Fibroblast of skin of scalp (primary cell): ENCODE measurements around the gene AKR1C1. TPM values are rescaled to one million over a fixed set of nuclear protein-coding genes. Genes with fewer than 3 reads are reported as not detected.
"Not testable (repeated sequence)": the region's sequence is repeated elsewhere in the genome, so short reads cannot be mapped to it uniquely, and the experiment has no call there.

Source experiments
- DNase-seq: peaks from one replicate; pipeline ENCODE4 v3.0.0-alpha.2; 2013
- polyA plus RNA-seq, 2 experiments: library from polyadenylated mRNA; unstranded; fragments of 120-200 nt; gene quantifications; one replicate each; pipeline ENCODE4 v1.2.1, GENCODE V29; 2013; ENCODE audit not compliant: insufficient read length in 2 of 2

The AKR1C1 gene
- polyA plus RNA-seq (2013, experiment 1 of 2; ENCODE audit: insufficient read length) = 4.4 TPM
- polyA plus RNA-seq (2013, experiment 2 of 2; ENCODE audit: insufficient read length) = 3.0 TPM

DNA sequence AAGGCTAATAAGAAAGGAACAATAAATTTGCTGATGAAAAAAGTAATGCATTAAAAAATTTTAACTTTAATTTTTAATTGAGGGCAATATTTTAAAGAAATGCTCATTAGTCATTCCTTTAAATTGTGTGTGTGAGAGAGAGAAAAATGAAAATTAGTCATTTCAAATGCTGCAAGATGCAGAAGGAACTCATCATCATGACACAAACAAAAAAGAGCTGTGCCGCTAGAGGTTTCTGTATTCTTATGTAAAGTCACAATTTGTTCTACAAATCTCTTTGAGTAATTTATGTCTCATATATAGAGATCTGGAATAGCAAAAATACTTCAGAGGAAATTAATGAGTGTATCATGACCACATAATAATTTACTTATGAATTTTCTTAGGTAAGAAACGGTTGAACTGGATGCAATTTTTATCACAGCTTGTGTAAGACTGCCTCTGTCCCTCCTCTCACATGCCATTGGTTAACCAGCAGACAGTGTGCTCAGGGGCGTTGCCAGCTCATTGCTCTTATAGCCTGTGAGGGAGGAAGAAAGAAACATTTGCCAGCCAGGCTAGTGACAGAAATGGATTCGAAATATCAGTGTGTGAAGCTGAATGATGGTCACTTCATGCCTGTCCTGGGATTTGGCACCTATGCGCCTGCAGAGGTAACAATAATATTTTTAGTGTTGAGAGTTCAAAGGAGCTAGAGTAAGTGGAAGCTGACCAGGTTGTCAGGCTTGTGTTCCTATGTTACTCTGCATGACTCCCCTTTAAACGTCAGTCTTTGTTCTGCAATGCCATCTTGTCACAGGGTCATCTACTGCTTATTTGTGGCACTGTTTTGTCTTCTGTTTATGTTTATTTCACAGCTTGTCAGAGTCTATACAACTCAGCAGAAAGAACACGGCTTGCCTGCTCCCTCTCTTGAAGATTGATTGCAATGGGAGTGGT is at the start of gene AKR1C1:
Gene AKR1C1, plus strand, starts transcription at position 540 of the 939 bp plus-strand sequence. Its CDS starts 30 bp downstream, at position 570.
- DNase-seq = peak; percentile 15

DNA sequence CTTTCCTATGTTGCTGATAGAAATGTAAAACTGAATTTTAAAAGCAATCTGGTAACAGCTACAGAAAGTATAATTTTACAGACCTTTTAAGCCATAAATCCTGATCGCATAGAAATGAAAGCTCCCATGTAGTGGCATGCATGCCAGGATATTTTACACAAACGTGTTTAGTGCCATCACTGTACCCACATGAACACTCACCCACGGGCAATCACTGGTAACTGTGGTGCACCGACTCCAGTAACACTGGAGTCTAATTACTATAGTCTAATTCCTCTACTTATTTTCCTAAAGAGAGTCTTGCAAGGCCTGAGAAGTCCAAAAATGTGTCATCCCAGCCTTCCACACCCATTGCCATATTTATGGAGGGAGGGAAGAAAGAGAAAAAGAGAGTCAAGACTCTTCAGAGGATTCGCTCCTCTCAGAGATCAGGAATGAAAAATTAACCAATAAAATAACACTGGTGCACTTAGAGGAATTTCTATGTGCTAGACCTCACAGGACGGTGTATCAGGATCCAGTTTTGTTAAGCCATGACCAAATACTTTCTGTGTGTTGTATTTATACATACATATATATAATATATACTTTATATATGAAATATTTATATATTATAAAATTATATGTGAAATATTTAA is 48.9 kb upstream of the AKR1C1 start:
- DNase-seq = no peak

- DNase-seq = no peak
These were observed 47.0 kb upstream of the AKR1C1 start for GRCh38 chr10:4916086-4916716.

- DNase-seq = no peak
These were observed 45.0 kb upstream of the AKR1C1 start for GRCh38 chr10:4918236-4918635.

DNA sequence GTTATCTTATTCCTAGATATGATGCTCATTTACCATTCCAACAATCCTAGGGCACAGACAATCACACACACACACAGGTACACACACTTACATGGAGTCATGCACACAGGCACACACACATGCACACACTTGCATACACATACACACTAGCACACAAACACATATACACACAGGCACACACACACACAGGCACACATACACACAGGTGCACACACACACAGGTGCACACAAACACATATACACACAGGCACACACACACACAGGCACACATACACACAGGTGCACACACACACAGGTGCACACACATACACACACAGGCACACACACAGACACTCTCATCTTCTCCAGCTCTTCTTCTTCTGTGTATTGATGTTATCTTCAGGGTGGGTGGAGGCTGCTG is 38.7 kb upstream of the AKR1C1 start:
- not testable (repeated sequence) for DNase-seq

- no peak for DNase-seq
These were observed 36.8 kb upstream of the AKR1C1 start for GRCh38 chr10:4926400-4926799.

- no peak for DNase-seq
These were observed 31.6 kb upstream of the AKR1C1 start for GRCh38 chr10:4931587-4931986.

- DNase-seq = no peak
These were observed 28.7 kb upstream of the AKR1C1 start for GRCh38 chr10:4934391-4934987.

DNA sequence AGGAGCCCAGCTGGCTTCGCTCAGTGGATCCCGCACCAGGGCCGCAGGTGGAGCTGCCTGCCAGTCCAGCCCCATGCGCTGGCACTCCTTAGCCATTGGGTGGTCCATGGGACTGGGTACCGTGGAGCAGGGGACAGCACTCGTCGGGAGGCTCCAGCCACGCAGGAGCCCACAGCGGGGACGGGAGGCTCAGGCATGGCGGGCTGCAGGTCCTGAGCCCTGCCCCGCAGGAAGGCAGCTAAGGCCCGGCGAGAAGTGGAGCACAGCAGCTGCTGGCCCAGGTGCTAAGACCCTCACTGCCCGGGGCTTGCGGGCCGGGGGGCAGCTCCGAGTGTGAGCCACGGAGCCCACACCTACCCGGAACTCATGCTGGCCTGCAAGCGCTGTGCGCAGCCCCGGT is 25.9 kb upstream of the AKR1C1 start:
- no peak for DNase-seq

- DNase-seq = no peak
These were observed 23.8 kb upstream of the AKR1C1 start for GRCh38 chr10:4939224-4940072.

- DNase-seq = not testable (repeated sequence)
These were observed 23.2 kb upstream of the AKR1C1 start for GRCh38 chr10:4940073-4940428.

- not testable (repeated sequence) for DNase-seq
These were observed 22.3 kb upstream of the AKR1C1 start for GRCh38 chr10:4940909-4941308.

GRCh38 chr10:4941540-4942330 is 21.5 kb upstream of the AKR1C1 start:
- DNase-seq = no peak

DNA sequence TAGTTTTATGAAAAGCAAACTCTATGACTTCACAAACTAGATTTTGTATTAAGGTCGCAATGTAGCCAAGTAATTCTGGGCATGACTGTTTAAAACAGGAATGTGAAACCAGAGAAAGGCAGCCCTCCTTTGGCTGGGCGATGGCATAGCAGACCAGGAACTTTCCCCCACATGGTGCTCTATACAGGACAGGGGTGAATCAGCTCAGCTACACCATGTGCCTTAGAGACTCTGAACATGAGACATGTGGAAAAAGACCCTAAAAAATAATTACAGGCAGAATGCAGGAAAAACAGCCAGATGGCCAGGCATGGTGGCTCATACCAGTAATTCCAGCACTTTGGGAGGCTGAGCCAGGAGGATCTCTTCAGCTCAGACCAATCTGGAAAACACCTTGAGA is 20.3 kb upstream of the AKR1C1 start:
- peak; percentile 58 for DNase-seq

- DNase-seq = not testable (repeated sequence)
These were observed 19.8 kb upstream of the AKR1C1 start for GRCh38 chr10:4943416-4943815.

DNA sequence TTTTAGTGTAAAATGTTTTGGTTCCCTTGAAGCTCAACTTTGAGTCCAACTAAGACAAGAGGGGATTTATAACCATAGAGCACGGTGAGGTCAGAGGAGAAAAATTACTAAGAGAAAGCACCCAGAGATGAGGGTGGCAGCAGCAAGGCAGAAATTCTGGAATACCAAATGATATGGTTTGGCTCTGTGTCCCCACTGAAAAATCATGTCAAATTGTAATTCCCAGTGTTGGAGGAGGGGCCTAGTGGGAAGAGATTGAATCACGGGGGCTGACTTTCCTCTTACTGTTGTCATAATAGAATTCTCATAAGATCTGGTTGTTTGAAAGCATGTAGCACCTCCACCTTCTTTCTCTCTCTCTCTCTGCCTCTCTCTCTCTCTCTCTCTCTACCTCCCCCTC is 19.4 kb upstream of the AKR1C1 start:
- DNase-seq = no peak

GRCh38 chr10:4944841-4945240 is 18.4 kb upstream of the AKR1C1 start:
- DNase-seq = no peak

DNA sequence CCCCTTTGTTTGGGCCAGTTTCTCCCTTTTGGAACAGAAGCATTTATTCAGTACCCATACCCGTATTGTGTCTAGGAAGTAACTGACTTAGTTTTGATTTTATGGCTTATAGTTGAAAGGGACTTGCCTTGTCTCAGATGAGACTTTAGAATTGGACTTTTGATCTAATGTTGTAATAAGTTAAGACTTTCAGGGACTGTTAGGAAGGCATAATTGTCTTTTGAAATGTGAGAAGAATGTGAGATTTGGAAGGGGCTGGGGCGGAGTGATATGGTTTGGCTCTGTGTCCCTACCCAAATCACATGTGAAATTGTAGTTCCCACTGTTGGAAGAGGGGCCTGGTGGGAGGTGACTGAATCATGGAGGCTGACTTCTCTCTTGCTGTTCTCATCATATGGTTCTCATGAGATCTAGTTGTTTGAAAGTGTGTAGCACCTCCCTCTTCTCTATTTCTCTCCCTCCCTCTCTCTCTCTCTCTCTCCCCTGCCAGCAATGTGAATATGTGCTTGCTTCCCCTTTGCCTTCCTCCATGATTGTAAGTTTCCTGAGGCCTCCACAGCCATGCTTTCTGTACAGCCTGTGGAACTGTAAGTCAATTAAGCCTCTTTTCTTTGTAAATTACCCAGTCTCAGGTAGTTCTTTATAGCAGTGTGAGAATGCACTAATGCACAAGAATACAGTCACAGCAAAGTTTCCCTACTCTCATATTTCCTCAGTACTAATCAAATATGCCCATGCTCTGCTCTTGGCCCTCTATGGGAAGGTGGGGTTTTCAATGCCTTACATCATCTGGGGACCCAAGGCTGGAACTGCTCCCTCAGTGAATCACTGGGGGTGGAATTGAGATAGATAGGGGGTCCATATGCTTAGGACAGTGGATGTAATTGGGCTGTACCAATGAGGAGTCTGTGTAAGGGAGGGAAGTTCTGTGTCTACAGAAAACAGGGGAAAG is 17.2 kb upstream of the AKR1C1 start:
- DNase-seq = no peak

DNA sequence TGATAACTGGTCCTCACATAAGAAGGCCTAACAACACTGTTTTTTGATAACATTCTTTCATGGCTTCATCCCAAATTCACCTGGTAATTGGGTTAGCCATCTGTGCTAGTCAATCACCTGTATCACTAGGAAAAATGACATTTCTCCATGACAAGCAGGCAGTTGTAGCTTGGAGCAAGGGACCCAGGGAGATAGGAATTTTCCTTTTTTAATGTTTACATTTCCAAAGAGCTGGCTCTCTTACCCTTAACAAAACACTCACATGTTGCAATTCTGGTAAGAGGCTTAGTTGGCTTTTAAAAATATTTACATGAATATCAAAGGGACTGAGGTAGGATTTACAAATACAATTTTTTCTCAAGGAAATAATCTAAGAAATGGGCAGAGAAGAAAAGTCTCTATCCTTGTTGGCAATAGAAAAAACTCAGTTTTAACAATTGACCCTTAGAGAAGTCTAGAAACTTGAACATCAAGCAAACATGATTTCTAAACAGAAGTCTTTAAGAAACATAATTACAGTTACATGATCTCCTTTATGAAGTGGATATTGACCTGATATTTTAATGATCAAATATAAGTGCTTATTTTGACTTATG is 16.1 kb upstream of the AKR1C1 start:
- DNase-seq = peak; percentile 17
